HG03432 (cell line): ENCODE data around the gene TNNC2.
"Not testable (repeated sequence)": the region's sequence is repeated elsewhere in the genome, so short reads cannot be mapped to it uniquely, and the experiment has no call there.

Experiments used
- ATAC-seq: cut with Tn5 transposase; IDR thresholded peaks from one replicate; pipeline ENCODE4 v1.9.1; 2021; ENCODE audit warnings: mild to moderate bottlenecking, moderate library complexity; ENCODE audit not compliant: unreplicated experiment

Gene TNNC2

DNA sequence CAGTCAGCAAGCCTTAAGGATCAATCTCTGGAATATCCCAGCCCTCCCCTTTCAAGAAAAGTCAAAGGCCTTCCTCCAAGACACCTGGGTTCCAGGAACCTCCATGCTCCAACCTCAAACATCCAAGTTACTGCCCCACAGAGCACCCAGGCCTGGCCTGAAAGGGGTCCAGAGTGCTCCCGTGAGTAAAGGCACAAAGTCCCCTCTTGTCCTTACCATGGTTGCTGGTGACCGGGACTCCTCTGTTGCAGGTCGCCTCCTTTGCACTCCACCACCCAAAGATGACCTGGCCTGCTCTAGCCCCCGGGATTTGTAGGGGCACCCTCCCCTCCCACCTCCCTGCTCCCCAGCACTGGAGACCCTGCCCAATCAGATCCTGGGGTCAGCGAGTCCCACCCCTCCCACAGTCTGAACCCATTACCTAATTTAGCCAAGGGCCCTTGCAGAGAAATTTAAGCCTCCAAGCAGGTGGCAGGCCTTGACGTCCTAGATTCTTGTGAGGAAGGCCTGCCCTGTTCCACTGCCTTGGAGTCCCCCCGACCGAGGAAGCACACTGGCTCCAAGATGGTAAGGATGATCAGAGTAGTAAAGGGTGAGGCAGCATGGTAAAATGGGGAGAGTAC, at the start of gene TNNC2:
TNNC2 (minus strand) TSS at position 283 of the 623 bp plus-strand sequence; CDS start at position 219, 64 bp downstream.
- ATAC-seq: no peak

- ATAC-seq: no peak
Observed at GRCh38 chr20:45874576-45874975, 47.5 kb upstream of the TNNC2 start.

GRCh38 chr20:45874104-45874481, 47.0 kb upstream of the TNNC2 start:
- not testable (repeated sequence) for ATAC-seq

GRCh38 chr20:45873409-45874103, 46.4 kb upstream of the TNNC2 start:
- no peak for ATAC-seq

DNA sequence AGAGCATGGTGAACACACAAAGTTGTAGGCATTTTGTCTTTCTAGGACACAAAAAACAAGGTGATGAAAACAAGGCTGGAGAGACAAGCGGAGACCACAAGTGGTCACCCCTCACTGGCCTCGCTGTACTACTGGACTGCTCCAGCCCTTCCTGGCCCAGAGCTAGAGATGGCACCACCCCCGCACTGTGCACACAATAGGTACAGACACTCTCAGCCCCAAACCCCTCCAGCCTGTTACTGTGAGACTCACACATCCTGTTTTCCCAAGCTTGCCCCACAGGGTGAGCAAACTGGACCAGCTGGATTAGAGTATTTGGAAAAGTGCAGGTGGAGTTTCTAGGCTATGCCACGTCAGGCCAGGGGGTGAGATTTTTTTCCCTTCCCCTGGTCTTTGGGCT, 45.5 kb upstream of the TNNC2 start:
- ATAC-seq: no peak

DNA sequence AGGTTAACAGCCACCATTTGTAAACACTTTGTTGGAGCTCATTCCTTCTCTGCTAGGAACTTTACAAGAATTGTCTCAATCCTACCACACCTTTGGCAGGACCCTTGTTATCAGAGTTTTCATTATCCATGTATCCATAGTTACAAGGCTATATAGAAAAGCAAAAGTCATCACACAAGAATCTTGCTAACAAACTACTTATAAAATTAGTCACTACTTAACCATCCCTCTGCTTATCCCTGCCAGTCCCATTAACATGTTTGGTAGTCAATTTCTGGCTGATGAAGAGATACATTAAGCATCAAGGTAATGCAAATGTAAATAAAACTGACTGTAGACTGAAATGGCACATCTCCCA, 40.7 kb upstream of the TNNC2 start:
- ATAC-seq: no peak

GRCh38 chr20:45867136-45867818, 40.2 kb upstream of the TNNC2 start:
- ATAC-seq: no peak

DNA sequence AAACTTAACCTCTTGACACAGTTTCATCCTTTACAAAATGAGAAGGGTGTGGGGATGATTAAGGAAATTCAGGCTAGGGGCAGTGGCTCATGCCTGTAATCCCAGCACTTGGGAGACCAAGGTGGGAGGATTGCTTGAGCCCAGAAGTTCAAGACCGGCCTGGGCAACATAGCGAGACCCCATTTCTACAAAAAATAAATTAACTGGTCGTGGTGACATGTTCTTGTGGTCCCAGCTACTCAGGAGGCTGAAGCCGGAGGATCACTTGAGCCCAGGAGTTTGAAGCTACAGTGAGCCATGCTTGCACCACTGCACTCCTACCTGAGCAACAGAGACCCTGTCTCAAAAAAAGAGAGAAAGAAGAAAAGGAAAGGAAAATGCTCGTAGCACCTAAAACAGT, 39.3 kb upstream of the TNNC2 start:
- no peak for ATAC-seq

DNA sequence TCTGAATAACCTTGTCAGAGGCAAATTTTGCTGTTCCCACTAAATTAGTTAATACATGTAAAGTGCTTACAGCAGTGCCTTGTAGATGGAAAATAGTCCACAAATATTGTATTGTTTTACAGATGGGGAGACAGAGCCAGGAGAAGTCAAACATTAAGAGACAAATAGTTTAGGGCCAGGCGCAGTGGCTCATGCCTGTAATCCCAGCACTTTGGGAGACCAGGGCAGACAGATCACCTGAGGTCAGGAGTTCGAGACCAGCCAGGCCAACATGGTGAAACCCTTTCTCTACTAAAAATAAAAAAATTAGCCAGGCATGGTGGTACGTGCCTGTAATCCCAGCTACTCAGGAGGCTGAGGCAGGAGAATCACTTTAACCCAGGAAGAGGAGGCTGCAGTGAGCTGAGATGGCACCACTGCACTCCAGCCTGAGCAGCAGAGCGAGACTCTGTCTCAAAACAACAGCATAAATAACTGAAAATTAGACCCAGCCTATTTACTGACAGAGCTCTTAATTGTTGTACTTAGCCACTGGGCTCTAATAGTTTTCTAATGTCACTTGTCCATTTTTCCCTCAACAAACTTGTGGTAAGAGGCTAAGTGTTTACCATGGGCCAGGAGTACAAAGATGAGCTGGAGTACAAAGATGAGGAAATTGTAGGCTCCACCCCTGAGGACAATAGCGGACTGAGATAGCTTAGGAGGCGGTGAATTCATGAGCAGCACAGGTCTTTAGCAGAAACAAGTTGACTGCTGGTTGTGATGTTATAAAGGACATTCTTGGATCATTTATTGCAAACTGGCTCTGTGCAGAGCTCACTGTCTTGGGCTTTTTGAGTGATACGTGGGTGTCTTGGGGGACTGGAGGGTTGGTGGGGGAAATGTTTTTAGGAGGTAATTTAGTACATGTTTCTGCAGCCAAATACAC, 36.7 kb upstream of the TNNC2 start:
- no peak for ATAC-seq

DNA sequence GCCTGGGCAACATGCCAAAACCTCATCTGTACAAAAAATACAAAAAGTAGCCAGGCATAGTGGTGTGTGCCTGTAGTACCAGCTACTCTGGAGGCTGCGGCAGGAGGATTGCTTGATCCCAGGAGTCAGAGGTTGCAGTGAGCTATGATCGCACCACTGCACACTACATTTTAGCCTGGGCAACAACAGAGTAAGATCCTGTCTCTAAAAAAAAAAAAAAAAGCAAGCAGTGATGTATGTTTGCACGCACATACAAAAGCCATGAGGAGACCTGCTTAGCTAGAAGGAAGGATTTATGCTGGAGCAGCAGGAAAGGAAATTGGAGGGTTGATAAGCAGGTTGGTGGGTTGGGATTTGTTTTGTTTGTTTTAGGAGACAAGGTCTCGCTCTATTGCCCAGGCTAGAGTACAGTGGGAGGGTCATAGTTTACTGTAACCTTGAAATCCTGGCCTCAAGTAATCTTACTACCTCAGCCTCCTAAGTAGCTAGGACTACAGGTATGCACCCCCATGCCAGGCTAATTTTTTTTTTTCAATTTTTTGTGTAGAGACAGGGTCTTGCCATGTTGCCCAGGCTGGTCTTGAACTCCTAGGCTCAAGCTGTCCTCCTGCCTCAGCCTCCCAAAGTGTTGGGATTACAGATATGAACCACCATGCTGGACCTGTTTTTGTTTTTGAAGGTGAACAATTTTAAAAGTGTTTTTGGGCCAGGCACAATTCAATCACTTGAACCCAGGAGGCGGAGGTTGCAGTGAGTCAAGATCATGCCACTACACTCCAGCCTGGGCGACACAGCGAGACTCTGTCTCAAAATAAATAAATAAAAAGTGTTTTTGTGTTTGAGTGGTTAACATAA, 34.3 kb upstream of the TNNC2 start:
- no peak for ATAC-seq

DNA sequence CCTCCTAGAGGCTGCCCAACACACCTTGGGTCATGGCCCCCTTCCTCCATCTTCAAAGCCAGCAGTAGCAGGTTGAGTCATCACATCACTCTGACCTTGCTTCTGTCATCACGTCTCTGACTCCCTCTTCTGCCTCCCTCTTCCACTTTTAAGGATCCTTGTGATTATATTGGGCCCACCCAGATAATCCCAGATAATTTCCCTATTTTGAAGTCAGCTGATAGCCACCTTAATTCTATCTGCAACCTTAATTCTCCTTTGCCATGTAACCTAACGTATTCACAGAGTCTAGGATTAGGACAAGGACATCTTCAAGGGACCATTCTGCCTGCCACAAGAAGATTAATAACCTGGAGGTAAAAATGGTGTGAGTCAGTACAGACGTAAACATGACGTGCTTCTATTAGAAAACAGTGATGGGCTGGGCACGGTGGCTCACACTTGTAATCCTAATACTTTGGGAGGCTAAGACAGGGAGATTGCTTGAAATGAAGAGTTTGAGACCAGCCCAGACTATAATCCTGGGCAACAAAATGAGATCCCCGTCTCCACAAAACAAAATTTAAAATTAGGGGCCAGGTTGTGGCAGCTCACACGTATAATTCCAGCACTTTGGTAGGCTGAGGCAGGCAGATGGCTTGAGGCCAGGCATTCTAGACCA, 33.6 kb upstream of the TNNC2 start:
- no peak for ATAC-seq

DNA sequence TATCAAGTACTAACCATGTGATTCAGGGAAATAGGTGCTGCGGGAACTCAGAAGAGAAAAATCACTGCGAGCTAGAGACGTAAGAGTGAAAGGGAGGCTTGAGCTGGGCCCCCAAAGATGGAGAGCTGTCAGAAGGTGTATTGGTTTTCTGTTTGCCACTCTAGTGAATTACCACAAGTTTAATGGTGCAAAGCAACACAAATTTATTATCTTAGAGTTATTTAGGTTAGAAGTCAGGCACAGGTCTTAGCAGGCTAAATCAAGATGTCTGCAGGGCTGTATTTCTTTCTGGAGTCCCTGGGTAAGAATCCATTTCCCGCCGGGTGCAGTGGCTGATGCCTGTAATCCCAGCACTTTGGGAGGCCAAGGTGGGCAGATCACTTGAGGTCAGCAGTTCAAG, 32.8 kb upstream of the TNNC2 start:
- ATAC-seq: no peak

DNA sequence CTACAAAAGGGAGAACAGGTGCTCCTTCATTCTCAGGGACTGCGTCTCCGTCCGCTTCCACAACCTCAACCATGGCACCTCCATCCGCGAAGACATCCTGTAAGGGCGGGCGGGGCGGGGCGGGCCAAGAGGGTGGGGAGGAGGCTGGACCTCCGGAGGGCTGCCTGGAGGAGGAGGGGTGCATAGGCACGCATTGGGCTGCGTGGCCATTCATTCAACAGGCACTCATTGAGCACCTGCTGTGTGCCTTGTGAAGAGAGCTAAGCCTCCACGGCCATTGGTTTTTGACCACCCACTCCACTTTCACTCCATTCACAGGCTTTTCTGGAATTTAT, 30.7 kb upstream of the TNNC2 start:
- peak; percentile 28 for ATAC-seq

GRCh38 chr20:45857114-45857881, 30.2 kb upstream of the TNNC2 start, which contains the start of the genes ACOT8 and ZSWIM3:
Gene ACOT8 (minus strand): TSS chr20:45857392. CDS start chr20:45857315, 77 bp downstream.
Gene ZSWIM3 (plus strand): TSS chr20:45857614. CDS start chr20:45857826, 212 bp downstream.
- peak; percentile 91 for ATAC-seq

GRCh38 chr20:45853484-45853883, 26.4 kb upstream of the TNNC2 start:
- ATAC-seq: no peak

DNA sequence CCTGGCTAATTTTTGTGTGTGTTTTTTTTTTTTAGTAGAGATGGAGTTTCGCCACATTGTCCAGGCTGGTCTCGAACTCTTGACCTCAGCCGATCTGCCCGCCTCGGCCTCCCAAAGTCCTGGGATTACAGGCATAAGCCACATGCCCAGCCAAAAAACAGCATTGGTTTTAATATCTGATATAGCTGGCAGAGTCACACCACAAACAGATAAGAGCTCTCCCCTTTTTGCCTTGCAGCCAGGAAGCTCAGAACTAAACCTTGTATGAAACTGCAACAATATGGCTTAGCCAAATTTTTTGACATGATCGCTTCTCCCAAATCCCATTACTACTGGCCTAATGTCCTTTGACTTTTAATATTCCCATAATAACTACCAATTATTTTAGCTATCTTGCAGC, 25.2 kb upstream of the TNNC2 start:
- ATAC-seq: no peak

DNA sequence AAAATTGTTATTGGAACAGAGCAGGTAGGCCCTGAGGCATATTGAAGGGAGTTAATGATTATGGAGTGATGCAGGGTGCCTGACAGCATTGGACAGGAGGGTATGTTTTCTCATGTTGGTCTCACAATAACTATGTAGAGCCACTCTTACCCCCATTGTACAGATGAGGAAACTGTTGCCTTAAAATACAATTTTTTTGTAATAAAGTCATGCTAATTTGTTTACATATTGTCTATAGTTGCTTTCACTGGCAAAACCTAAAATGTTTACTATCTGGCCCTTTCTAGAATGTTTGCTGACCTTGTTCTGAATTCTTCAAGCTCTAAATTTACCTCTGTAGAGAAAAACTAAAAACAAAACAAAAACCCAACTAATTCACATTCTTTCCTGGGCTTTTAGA, 24.4 kb upstream of the TNNC2 start:
- no peak for ATAC-seq

GRCh38 chr20:45850926-45851325, 23.8 kb upstream of the TNNC2 start:
- ATAC-seq: no peak

DNA sequence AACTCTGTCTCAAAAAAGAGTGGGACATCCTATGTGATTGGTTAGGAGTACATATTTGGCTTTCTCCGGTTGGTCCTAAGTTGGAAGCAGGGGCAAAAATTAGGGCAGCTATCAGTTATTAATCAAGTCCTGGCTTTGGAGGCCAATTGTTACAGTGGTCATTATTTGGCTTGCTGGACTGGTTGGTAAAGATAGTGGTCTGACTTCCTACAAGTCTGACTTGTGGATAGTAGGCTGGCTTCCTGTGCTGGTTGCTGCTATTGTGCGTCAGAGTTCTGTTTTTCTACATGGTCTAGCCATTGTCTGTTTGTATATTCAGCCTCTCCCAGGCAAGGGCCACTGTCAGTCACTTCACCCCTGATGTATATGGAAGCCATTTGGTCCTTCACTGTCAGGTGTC, 23.1 kb upstream of the TNNC2 start:
- no peak for ATAC-seq
